Measurements from ENCODE around the gene CD96.

GRCh38 chr3:111591555-111591954 is 49.6 kb downstream of the CD96 start:
- TF ChIP-seq, protein P1, sequence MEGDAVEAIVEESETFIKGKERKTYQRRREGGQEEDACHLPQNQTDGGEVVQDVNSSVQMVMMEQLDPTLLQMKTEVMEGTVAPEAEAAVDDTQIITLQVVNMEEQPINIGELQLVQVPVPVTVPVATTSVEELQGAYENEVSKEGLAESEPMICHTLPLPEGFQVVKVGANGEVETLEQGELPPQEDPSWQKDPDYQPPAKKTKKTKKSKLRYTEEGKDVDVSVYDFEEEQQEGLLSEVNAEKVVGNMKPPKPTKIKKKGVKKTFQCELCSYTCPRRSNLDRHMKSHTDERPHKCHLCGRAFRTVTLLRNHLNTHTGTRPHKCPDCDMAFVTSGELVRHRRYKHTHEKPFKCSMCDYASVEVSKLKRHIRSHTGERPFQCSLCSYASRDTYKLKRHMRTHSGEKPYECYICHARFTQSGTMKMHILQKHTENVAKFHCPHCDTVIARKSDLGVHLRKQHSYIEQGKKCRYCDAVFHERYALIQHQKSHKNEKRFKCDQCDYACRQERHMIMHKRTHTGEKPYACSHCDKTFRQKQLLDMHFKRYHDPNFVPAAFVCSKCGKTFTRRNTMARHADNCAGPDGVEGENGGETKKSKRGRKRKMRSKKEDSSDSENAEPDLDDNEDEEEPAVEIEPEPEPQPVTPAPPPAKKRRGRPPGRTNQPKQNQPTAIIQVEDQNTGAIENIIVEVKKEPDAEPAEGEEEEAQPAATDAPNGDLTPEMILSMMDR (IDR thresholded peaks at IDR 0.05), result no peak
- TF ChIP-seq POLR2A (IDR thresholded peaks at IDR 0.05), result no peak

Data from adrenal gland (tissue), 5 donors.